Mesendoderm (in vitro differentiated cells): ENCODE measurements around the gene BLID.

ENCODE experiments used
- DNase-seq: peaks from one replicate; pipeline ENCODE4 v3.0.0; 2013
- H2AK5ac ChIP-seq: 2 replicates; pipeline ENCODE4 v1.6.1; 2013; ENCODE audit warnings: low read length, inconsistent platforms
- H2BK120ac ChIP-seq: 2 replicates; pipeline ENCODE4 v1.6.1; 2013; ENCODE audit warnings: low read depth, mild to moderate bottlenecking, low read length, moderate library complexity, mixed read lengths
- H2BK15ac ChIP-seq: replicated peaks from 2 replicates; pipeline ENCODE4 v1.6.1; 2013; ENCODE audit warnings: low read depth, mild to moderate bottlenecking, moderate library complexity
- H2BK5ac ChIP-seq: 2 replicates; pipeline ENCODE4 v1.6.1; 2013; ENCODE audit warnings: low read length, inconsistent platforms
- H3K18ac ChIP-seq: 2 replicates; pipeline ENCODE4 v1.6.1; 2013; ENCODE audit warnings: mild to moderate bottlenecking, low read length, mixed read lengths
- H3K23ac ChIP-seq: one replicate; pipeline ENCODE4 v1.6.1; 2013; ENCODE audit warnings: low read length
- H3K27ac ChIP-seq: 2 replicates; pipeline ENCODE4 v1.5.1; 2013; ENCODE audit warnings: low read depth, mild to moderate bottlenecking, inconsistent platforms, low read length, moderate library complexity
- H3K27me3 ChIP-seq: 2 replicates; pipeline ENCODE4 v1.6.1; 2013; ENCODE audit warnings: low read length, control low read depth, mild to moderate bottlenecking, inconsistent platforms; ENCODE audit not compliant: insufficient read depth, poor library complexity
- H3K36me3 ChIP-seq: 2 replicates; pipeline ENCODE4 v1.6.1; 2013; ENCODE audit warnings: low read length, inconsistent platforms; ENCODE audit not compliant: control insufficient read depth, insufficient read depth
- H3K4ac ChIP-seq: one replicate; pipeline ENCODE4 v1.6.1; 2013; ENCODE audit warnings: low read depth, mild to moderate bottlenecking, low read length, moderate library complexity
- H3K4me1 ChIP-seq: 2 replicates; pipeline ENCODE4 v1.6.1; 2013; ENCODE audit warnings: low read depth, low read length, inconsistent platforms; ENCODE audit not compliant: control insufficient read depth
- H3K4me2 ChIP-seq: 2 replicates; pipeline ENCODE4 v1.6.1; 2013; ENCODE audit warnings: low read length
- H3K4me3 ChIP-seq: 2 replicates; pipeline ENCODE4 v1.5.1; 2013; ENCODE audit warnings: mild to moderate bottlenecking, low read length
- H3K56ac ChIP-seq: one replicate; pipeline ENCODE4 v1.6.1; 2013; ENCODE audit warnings: low read length
- H3K79me1 ChIP-seq: 2 replicates; pipeline ENCODE4 v1.6.1; 2013; ENCODE audit warnings: low read length, inconsistent platforms
- H3K79me2 ChIP-seq: 2 replicates; pipeline ENCODE4 v1.6.1; 2013; ENCODE audit warnings: mild to moderate bottlenecking, low read length; ENCODE audit not compliant: control insufficient read depth, insufficient read depth
- H3K9ac ChIP-seq: 2 replicates; pipeline ENCODE4 v1.6.1; 2013; ENCODE audit warnings: low read length, inconsistent platforms
- H4K5ac ChIP-seq: one replicate; pipeline ENCODE4 v1.6.1; 2013; ENCODE audit warnings: low read length
- H4K8ac ChIP-seq: one replicate; pipeline ENCODE4 v1.6.1; 2013; ENCODE audit warnings: low read depth, mild to moderate bottlenecking, control low read depth, low read length, moderate library complexity
- WGBS: extraction: QIAGEN DNeasy Blood & Tissue Kit; methylation state at CpG from one replicate; pipeline ENCODE4 v1.1.7; 2013; ENCODE audit warnings: low lambda C conversion rate, missing lambda C conversion rate; ENCODE audit not compliant: insufficient coverage; ENCODE audit errors: extremely low coverage; 5-methylcytosine and 5-hydroxymethylcytosine counted together

The BLID gene

DNA sequence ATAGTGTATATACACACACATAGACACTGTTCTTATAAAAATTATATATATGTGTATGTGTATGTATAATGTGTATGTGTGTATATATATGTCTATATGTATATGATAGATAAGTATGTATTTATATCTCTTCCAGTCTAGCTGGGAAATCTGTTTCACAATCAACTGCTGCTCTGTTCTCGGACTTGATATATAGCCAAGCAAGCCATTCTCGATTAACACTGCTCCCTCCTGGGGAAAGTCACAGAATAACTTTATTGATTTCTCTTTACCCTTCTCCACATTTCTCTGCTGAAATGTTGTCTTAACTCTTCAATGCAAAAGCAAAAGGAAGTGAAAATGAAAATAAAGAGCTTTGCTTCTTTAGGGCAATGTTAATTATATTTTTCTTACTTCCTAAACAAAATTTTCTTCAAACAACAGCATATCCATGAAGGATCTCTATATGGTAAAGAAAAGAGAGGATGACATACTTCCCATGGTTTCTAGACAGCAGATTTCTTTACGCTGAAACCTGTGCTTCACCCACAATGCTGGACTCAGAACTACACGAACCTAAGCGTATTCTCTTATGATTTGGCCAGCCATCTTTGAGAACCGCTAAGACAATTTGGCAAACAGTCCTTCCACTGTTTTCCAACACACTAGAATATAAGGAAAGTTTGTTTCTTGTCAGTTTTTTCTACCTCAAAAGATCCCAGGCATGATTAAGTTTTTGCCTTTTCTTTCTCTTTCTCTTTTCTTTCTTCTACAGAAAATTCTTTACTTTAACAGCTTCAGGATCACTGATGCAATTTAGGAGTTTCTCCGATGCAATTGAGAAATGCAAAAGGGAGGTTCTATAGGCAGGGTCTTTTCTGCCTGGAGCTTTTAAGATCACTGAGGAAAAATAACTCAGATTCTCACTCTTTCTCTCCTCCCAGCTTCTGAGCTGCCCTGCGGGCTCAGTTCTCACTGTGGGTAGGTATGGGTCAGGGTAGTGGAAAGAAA lies 1.9 kb downstream of the BLID start:
- Histone ChIP-seq H2BK5ac (no peak overlapping the region), H3K4ac (no peak overlapping the region), H3K79me2 (no peaks in the 10 kb centered on the region), H3K56ac (no peak overlapping the region), H4K8ac (no peak overlapping the region), H3K4me1 (no peaks in the 10 kb centered on the region), H3K27ac (no peak overlapping the region), H3K9ac (no peak overlapping the region), H3K23ac (no peak overlapping the region), H4K5ac (no peak overlapping the region), H2AK5ac (no peak overlapping the region), H3K4me2 (no peak overlapping the region), H3K18ac (no peak overlapping the region), H3K27me3 (no peaks in the 10 kb centered on the region), H3K4me3 (no peak overlapping the region), H2BK120ac (no peak overlapping the region), H2BK15ac (no peak overlapping the region), H3K79me1 (no peaks in the 10 kb centered on the region), H3K36me3 (no peaks in the 10 kb centered on the region)
- no peak for DNase-seq
- WGBS = no CpG with 5 or more reads among the region's 8 CpGs

DNA sequence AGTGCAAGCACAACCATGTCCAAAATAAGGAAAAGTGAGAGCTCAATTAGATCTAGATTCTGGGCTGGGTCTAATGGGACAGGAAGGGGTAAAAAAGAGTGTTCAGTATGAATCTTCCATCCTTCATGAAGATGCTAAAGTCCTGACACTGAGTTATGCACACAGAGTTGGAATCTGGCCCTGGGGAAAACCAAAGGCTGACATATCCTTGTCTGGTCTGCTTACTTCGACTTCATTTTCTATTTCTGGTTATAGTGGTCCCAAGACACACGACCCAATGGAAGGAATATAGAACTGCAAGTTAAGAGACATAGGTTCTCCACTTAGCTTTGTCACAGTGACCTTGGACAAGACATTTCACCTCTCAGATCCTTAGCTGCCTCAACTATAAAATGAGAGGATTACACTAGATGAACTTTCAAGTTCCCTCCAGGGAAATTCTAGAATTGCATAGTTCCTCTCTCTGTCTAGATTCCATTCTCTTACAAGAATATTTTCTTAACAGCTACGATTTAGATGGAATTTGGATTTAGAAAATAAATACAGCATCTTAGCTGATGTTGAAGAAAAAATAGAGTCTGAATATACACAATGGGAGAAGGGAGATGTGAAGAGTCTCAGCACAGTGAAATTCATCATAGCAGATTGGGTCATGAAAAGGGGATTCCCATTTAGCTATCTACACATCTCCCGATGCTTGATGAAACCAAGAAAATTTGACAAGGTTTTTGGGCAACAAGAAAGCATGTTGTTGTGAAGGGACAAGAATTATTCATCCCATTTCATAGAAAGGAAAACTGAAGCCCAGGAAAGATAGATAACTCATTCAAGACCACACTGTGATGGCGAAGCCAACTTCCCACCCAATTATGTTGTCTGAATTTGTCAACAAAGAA lies 3.3 kb downstream of the BLID start:
- H3K79me2 ChIP-seq = no peaks in the 10 kb centered on the region
- H3K79me1 ChIP-seq = no peaks in the 10 kb centered on the region
- DNase-seq = no peak
- H3K23ac ChIP-seq = no peak overlapping the region
- H2BK5ac ChIP-seq = no peak overlapping the region
- no peak overlapping the region for H4K5ac ChIP-seq
- H3K18ac ChIP-seq = no peak overlapping the region
- H3K27me3 ChIP-seq = no peaks in the 10 kb centered on the region
- no peaks in the 10 kb centered on the region for H3K4me1 ChIP-seq
- WGBS = no CpG with 5 or more reads among the region's 5 CpGs
- H2AK5ac ChIP-seq = no peak overlapping the region
- H3K4me2 ChIP-seq = no peak overlapping the region
- no peak overlapping the region for H3K4me3 ChIP-seq
- no peak overlapping the region for H3K27ac ChIP-seq
- H2BK15ac ChIP-seq = no peak overlapping the region
- no peak overlapping the region for H2BK120ac ChIP-seq
- H3K9ac ChIP-seq = no peak overlapping the region
- H3K36me3 ChIP-seq = no peaks in the 10 kb centered on the region
- no peak overlapping the region for H3K4ac ChIP-seq
- H3K56ac ChIP-seq = no peak overlapping the region
- H4K8ac ChIP-seq = no peak overlapping the region

DNA sequence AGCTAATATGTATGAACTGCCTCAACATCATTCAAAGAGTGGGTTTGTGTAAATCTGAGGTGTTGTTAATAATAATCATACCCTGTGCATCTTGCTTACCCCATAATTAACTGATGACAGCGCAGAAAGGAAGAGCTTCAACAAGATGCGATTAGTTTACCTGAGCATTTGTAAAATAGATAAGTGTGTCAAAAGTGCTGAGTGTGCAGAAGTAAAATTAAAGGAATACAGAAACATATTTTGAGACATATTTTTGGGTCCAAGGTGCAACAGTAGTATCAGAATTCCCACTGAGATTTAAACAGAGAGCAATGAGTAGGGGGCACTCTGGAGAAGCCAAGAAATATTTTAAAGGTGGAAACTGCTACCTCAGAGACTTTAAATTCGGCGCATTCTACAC lies 6.1 kb downstream of the BLID start:
- H2BK15ac ChIP-seq = no peak overlapping the region
- H3K27ac ChIP-seq = no peak overlapping the region
- no peaks in the 10 kb centered on the region for H3K79me1 ChIP-seq
- H3K36me3 ChIP-seq = no peaks in the 10 kb centered on the region
- H3K4ac ChIP-seq = no peak overlapping the region
- H3K23ac ChIP-seq = no peak overlapping the region
- H3K56ac ChIP-seq = no peak overlapping the region
- no CpG with 5 or more reads among the region's 4 CpGs for WGBS
- H3K4me1 ChIP-seq = no peaks in the 10 kb centered on the region
- H3K27me3 ChIP-seq = no peaks in the 10 kb centered on the region
- no peak overlapping the region for H3K18ac ChIP-seq
- no peak overlapping the region for H3K4me2 ChIP-seq
- H3K9ac ChIP-seq = no peak overlapping the region
- H3K4me3 ChIP-seq = no peak overlapping the region
- H2AK5ac ChIP-seq = no peak overlapping the region
- H4K8ac ChIP-seq = no peak overlapping the region
- H4K5ac ChIP-seq = no peak overlapping the region
- no peak overlapping the region for H2BK5ac ChIP-seq
- no peak overlapping the region for H2BK120ac ChIP-seq
- no peaks in the 10 kb centered on the region for H3K79me2 ChIP-seq
- DNase-seq = no peak

DNA sequence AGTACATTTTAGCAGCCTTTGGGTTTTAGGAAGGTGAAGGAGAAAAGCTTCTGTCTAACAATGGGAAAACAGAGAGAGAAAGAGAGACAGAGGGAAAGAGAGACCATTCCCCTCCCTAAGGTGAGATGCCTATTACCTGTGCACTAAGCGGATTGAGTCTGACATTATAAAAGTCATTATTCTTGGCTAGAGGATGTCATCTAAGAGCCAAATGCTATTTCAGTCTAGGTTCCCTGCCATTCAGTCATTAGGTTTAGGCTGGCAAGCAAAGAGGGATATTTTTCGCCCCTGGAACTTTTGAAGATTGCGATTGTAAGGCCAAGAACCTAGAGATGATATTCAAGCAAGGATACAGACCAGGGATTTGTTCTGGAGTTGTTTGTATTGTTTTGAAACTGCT lies 7.2 kb downstream of the BLID start:
- Histone ChIP-seq H3K9ac (no peak overlapping the region), H4K5ac (no peak overlapping the region), H3K56ac (no peak overlapping the region), H3K27ac (no peak overlapping the region), H3K4ac (no peak overlapping the region), H2BK15ac (no peak overlapping the region), H2BK120ac (no peak overlapping the region), H3K18ac (no peak overlapping the region), H3K79me2 (no peaks in the 10 kb centered on the region), H3K27me3 (no peaks in the 10 kb centered on the region), H3K36me3 (no peaks in the 10 kb centered on the region), H2AK5ac (no peak overlapping the region), H3K4me2 (no peak overlapping the region), H4K8ac (no peak overlapping the region), H3K79me1 (no peaks in the 10 kb centered on the region), H3K4me3 (no peak overlapping the region), H3K23ac (no peak overlapping the region), H2BK5ac (no peak overlapping the region), H3K4me1 (no peaks in the 10 kb centered on the region)
- no CpG with 5 or more reads among the region's 3 CpGs for WGBS
- DNase-seq = no peak

DNA sequence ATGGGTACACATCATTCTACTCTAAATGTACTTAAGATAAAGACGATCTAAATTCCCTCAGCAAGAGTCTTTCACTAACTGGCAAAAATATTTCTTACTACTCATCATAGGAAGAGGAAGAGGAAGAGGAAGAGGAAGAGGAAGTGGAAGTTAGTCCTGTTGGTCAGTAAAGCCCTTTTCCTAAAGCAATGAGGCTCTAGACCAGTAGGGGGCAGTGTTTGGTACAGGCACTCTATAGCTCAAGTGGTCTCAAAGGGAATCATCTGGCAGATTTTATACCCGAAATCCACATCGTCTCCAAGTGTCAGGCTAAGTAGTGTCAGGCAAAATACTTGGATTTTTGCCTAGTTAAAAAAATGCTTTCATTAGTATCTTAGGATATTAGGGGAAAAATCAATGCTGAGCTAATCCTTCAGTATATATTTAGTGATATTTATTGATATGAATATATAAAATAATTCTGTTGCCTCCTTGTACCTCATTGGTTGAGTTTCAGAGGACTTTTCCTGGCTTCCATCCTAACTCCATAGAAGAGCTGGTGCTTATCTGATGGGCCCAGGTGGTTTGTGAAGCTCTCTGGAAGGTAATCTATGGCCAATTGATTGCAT lies 7.7 kb downstream of the BLID start:
- Histone ChIP-seq H3K27ac (no peak overlapping the region), H3K4ac (no peak overlapping the region), H2BK120ac (no peak overlapping the region), H3K79me1 (no peaks in the 10 kb centered on the region), H3K4me3 (no peak overlapping the region), H3K18ac (no peak overlapping the region), H3K23ac (no peak overlapping the region), H3K27me3 (no peaks in the 10 kb centered on the region), H2BK15ac (no peak overlapping the region), H3K56ac (no peak overlapping the region), H3K4me1 (no peaks in the 10 kb centered on the region), H3K36me3 (no peaks in the 10 kb centered on the region), H4K5ac (no peak overlapping the region), H3K9ac (no peak overlapping the region), H2BK5ac (no peak overlapping the region), H3K4me2 (no peak overlapping the region), H2AK5ac (no peak overlapping the region), H4K8ac (no peak overlapping the region), H3K79me2 (no peaks in the 10 kb centered on the region)
- no CpG with 5 or more reads among the region's 3 CpGs for WGBS
- peak; percentile 68 for DNase-seq
